ENCODE measurements around the gene TRPM4.

DNA sequence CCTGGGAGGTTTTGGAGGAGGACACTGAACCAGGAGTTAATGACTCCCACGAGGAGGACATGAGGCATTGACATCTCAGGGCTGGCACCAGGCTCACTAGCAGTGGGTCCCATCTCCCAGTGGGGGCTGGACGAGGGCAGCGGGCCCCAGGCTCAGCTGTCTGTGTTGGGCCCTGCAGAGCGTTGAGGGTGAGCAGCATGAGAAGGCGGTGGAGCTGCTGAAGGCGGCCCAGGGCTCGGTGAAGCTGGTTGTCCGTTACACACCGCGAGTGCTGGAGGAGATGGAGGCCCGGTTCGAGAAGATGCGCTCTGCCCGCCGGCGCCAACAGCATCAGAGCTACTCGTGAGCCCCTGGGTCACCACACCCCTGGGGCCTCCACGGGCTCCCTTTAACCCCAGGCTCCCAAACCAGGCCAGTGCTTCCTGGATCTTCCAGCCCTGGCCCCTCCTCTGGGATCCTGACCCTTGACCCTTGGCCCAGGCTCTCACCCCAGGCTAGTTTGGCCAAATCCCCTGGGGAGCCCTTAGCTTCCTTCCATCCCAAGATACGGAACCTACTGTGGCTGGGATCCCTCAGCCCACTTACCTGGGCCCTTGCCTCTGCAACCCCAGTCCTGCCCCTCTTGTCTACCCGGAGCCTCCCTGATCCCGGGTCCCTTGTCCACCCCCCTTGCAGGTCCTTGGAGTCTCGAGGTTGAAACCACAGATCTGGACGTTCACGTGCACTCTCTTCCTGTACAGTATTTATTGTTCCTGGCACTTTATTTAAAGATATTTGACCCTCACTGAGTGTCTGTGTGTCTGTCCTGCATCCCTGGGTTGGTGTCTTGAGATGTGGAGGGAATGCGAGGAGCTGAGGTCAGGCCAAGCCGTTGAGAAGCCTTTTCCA lies 39.7 kb upstream of the TRPM4 start:
- TF ChIP-seq, protein P1, sequence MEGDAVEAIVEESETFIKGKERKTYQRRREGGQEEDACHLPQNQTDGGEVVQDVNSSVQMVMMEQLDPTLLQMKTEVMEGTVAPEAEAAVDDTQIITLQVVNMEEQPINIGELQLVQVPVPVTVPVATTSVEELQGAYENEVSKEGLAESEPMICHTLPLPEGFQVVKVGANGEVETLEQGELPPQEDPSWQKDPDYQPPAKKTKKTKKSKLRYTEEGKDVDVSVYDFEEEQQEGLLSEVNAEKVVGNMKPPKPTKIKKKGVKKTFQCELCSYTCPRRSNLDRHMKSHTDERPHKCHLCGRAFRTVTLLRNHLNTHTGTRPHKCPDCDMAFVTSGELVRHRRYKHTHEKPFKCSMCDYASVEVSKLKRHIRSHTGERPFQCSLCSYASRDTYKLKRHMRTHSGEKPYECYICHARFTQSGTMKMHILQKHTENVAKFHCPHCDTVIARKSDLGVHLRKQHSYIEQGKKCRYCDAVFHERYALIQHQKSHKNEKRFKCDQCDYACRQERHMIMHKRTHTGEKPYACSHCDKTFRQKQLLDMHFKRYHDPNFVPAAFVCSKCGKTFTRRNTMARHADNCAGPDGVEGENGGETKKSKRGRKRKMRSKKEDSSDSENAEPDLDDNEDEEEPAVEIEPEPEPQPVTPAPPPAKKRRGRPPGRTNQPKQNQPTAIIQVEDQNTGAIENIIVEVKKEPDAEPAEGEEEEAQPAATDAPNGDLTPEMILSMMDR (conservative IDR thresholded peaks at IDR 0.05 in 1 of 2, IDR thresholded peaks at IDR 0.05 in 1 of 2; ENCODE audit: extremely low read depth in 1 of 2, insufficient read depth in 1 of 2, low read depth in 1 of 2, low read length in 2 of 2), result no peak
- no peak for TF ChIP-seq EZH2 (IDR thresholded peaks at IDR 0.05; ENCODE audit: borderline replicate concordance, low read length)

All from mammary epithelial cell (primary cell).